ENCODE results near the gene ZNRD2. TPM values are rescaled to one million over a fixed set of nuclear protein-coding genes. Genes with fewer than 3 reads are reported as not detected.

Gene ZNRD2
- total RNA-seq, 2 experiments from 2014 or later = 41.4 to 42.5 TPM

DNA sequence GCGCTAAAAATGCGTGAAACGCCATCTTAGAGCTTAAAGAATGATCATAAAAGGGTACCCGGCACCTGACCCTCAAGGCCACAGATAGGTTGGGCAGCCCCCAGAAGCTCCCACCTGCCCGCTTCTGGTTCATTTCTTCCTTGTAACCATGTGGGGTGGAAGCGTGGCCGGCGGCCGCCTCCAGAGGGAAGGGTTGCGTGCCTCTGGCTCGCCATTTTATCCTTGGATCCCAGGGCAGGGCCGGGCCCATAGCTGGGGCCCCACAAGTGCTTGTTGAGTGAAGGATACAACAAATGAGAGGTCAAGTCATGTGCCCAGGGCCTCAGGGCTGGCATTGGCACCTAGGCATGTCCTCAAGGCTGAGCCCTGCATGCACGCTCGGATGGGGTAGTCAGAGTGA, 51.2 kb downstream of the ZNRD2 start:
- H3K4me1 Mint-ChIP-seq (ENCODE audit: low read depth) = peaks cover 32% of the 10 kb centered on the region
- intact Hi-C loops (cut with micrococcal nuclease) = no loop called here
- H3K27ac Mint-ChIP-seq = no peak overlapping the region
- H3K36me3 Mint-ChIP-seq (ENCODE audit: low read depth) = peaks cover 30% of the 10 kb centered on the region
- no peak for DNase-seq
- H3K9me3 Mint-ChIP-seq = no peaks in the 10 kb centered on the region
- H3K27me3 Mint-ChIP-seq (ENCODE audit: low read depth) = no peaks in the 10 kb centered on the region
- H3K4me3 Mint-ChIP-seq = no peak overlapping the region
- CTCF ChIA-PET = no interaction called here

Other genes with a start within 250 kb of the ZNRD2 start
- gene DPF2, start 236.6 kb upstream of the ZNRD2 start, total RNA-seq = 10 to 100 TPM; 61.3 to 63.0 TPM
- under 1 TPM; 0.32 to 0.62 TPM for gene TIGD3, start 215.7 kb upstream of the ZNRD2 start, total RNA-seq
- gene SLC25A45, start 187.8 kb upstream of the ZNRD2 start, total RNA-seq = 10 to 100 TPM; 10.4 to 12.1 TPM
- gene FRMD8, start 183.8 kb upstream of the ZNRD2 start, total RNA-seq = 10 to 100 TPM; 38.2 to 40.0 TPM
- 100 to 1,000 TPM; 693 to 750 TPM for gene NEAT1, start 147.7 kb upstream of the ZNRD2 start, total RNA-seq
- gene MALAT1, start 71.4 kb upstream of the ZNRD2 start, total RNA-seq = over 10,000 TPM; 10,460 to 10,508 TPM
- 10 to 100 TPM; 57.9 to 58.3 TPM for gene SCYL1, start 45.4 kb upstream of the ZNRD2 start, total RNA-seq
- gene LTBP3, start 12.1 kb upstream of the ZNRD2 start, total RNA-seq = 10 to 100 TPM; 39.7 to 45.7 TPM
- 10 to 100 TPM; 12.4 to 12.8 TPM for gene FAM89B, start 2.1 kb downstream of the ZNRD2 start, total RNA-seq
- gene EHBP1L1, start 5.6 kb downstream of the ZNRD2 start, total RNA-seq = 10 to 100 TPM; 51.9 to 54.6 TPM
- under 1 TPM in 1 of 2 experiments, not detected in 1; 0.35 TPM for gene KCNK7, start 25.3 kb downstream of the ZNRD2 start, total RNA-seq
- 10 to 100 TPM; 28.9 to 32.7 TPM for gene MAP3K11, start 43.7 kb downstream of the ZNRD2 start, total RNA-seq
- 10 to 100 TPM; 21.6 to 24.7 TPM for gene PCNX3, start 45.3 kb downstream of the ZNRD2 start, total RNA-seq
- 100 to 1,000 TPM; 146 to 150 TPM for gene SIPA1, start 67.6 kb downstream of the ZNRD2 start, total RNA-seq
- 10 to 100 TPM; 66.9 to 68.5 TPM for gene RELA, start 92.4 kb downstream of the ZNRD2 start, total RNA-seq
- gene KAT5, start 141.8 kb downstream of the ZNRD2 start, total RNA-seq = 10 to 100 TPM; 60.1 to 67.1 TPM
- 10 to 100 TPM; 95.6 to 97.8 TPM for gene RNASEH2C, start 150.3 kb downstream of the ZNRD2 start, total RNA-seq
- 1 to 10 TPM; 6.2 to 6.3 TPM for gene AP5B1, start 210.5 kb downstream of the ZNRD2 start, total RNA-seq
- not detected for gene OVOL1, start 216.6 kb downstream of the ZNRD2 start, total RNA-seq